Stimulated activated CD4-positive, alpha-beta T cell treated with anti-CD3 and anti-CD28 coated beads, Interleukin-4, amount 100 ng/mL, for 4 hours (primary cell): ENCODE results near the gene TRAM2.
"Not testable (repeated sequence)": the region's sequence is repeated elsewhere in the genome, so short reads cannot be mapped to it uniquely, and the experiment has no call there.

Experiments used
- DNase-seq, 2 experiments: peaks; one replicate each; pipeline ENCODE4 v3.0.0-alpha.2; 2020

TRAM2 gene

DNA sequence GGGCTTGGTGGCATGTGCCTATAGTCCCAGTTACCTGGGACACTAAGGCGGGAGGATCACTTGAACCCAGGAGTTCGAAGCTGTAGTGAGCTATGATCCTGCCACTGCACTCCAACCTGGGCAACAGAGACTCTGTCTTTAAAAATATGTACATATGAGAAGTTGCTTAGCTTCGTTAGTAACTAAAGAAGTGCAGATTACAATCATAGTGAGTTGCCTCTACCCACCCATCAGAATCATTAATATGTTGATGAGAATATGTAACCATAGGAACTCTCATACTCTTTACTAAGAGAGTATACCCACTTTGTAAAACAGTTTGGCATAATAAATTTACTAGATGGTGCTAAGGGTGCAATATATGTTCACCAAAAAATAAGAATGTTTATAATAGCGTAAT is 102.7 kb downstream of the TRAM2 start:
- DNase-seq = no peak

- not testable (repeated sequence) for DNase-seq
These were observed 115.7 kb downstream of the TRAM2 start for GRCh38 chr6:52461194-52461593.

- no peak for DNase-seq
These were observed 119.8 kb downstream of the TRAM2 start for GRCh38 chr6:52457096-52457495.

- no peak for DNase-seq
These were observed 122.3 kb downstream of the TRAM2 start for GRCh38 chr6:52454556-52454955.
